HEK293 (cell line): ENCODE measurements around the gene AKAP5.

ENCODE experiments used
- AEBP2 ChIP-seq: fragments of 450-650 bp; formaldehyde crosslinking; IDR thresholded peaks from 2 replicates; pipeline ENCODE4 v1.5.1; 2016; ENCODE audit warnings: missing biosample characterization, missing genetic modification characterization, borderline replicate concordance
- GLIS2 ChIP-seq: fragments of 450-650 bp; formaldehyde crosslinking; IDR thresholded peaks from 2 replicates; pipeline ENCODE4 v1.5.1; 2016; ENCODE audit warnings: missing biosample characterization, missing genetic modification characterization
- HOXA7 ChIP-seq: sonication (generic); formaldehyde crosslinking; IDR thresholded peaks from 2 replicates; pipeline ENCODE4 v1.8.1; 2022; ENCODE audit warnings: missing genetic modification reagents, borderline replicate concordance
- TSHZ1 ChIP-seq: fragments of 450-650 bp; formaldehyde crosslinking; IDR thresholded peaks from 2 replicates; pipeline ENCODE4 v1.5.1; 2016; ENCODE audit warnings: missing biosample characterization, missing genetic modification characterization, borderline replicate concordance
- ZBTB11 ChIP-seq: fragments of 450-650 bp; formaldehyde crosslinking; conservative IDR thresholded peaks from 2 replicates; pipeline ENCODE4 v1.5.1; 2016; ENCODE audit warnings: low read depth, missing biosample characterization, missing genetic modification characterization
- ZBTB20 ChIP-seq: fragments of 450-650 bp; formaldehyde crosslinking; IDR thresholded peaks from 2 replicates; pipeline ENCODE4 v1.5.1; 2016; ENCODE audit warnings: missing biosample characterization, missing genetic modification characterization
- ZBTB21 ChIP-seq: fragments of 450-650 bp; formaldehyde crosslinking; IDR thresholded peaks from 2 replicates; pipeline ENCODE4 v1.5.1; 2017; ENCODE audit warnings: missing biosample characterization, missing genetic modification characterization
- ZNF121 ChIP-seq: fragments of 450-650 bp; formaldehyde crosslinking; IDR thresholded peaks from 2 replicates; pipeline ENCODE4 v1.5.1; 2016; ENCODE audit warnings: missing biosample characterization, missing genetic modification characterization
- ZNF140 ChIP-seq: fragments of 450-650 bp; formaldehyde crosslinking; IDR thresholded peaks from 2 replicates; pipeline ENCODE4 v1.5.1; 2016; ENCODE audit warnings: missing biosample characterization, missing genetic modification characterization
- ZNF16 ChIP-seq: fragments of 450-650 bp; formaldehyde crosslinking; IDR thresholded peaks from 2 replicates; pipeline ENCODE4 v1.5.1; 2016; ENCODE audit warnings: low read depth, missing biosample characterization, missing genetic modification characterization
- ZNF175 ChIP-seq: fragments of 450-650 bp; formaldehyde crosslinking; IDR thresholded peaks from 2 replicates; pipeline ENCODE4 v1.5.1; 2016; ENCODE audit warnings: missing biosample characterization, missing genetic modification characterization
- ZNF302 ChIP-seq: fragments of 450-650 bp; formaldehyde crosslinking; IDR thresholded peaks from 2 replicates; pipeline ENCODE4 v1.5.1; 2016; ENCODE audit warnings: missing biosample characterization, missing genetic modification characterization, low read depth
- ZNF341 ChIP-seq: fragments of 450-650 bp; formaldehyde crosslinking; IDR thresholded peaks from 2 replicates; pipeline ENCODE4; 2016; ENCODE audit warnings: low read depth, missing biosample characterization, missing genetic modification characterization
- ZNF362 ChIP-seq: fragments of 450-650 bp; formaldehyde crosslinking; IDR thresholded peaks from 2 replicates; pipeline ENCODE4 v1.5.1; 2016; ENCODE audit warnings: missing biosample characterization, missing genetic modification characterization
- ZNF416 ChIP-seq: fragments of 450-650 bp; formaldehyde crosslinking; IDR thresholded peaks from 2 replicates; pipeline ENCODE4 v1.5.1; 2016; ENCODE audit warnings: missing biosample characterization, missing genetic modification characterization
- ZNF433 ChIP-seq: fragments of 450-650 bp; formaldehyde crosslinking; IDR thresholded peaks from 2 replicates; pipeline ENCODE4 v1.5.1; 2016; ENCODE audit warnings: missing biosample characterization, missing genetic modification characterization, low read depth
- ZNF449 ChIP-seq: fragments of 450-650 bp; formaldehyde crosslinking; IDR thresholded peaks from 2 replicates; pipeline ENCODE4 v1.5.1; 2017; ENCODE audit warnings: missing biosample characterization, mild to moderate bottlenecking, missing genetic modification characterization, moderate library complexity
- ZNF518A ChIP-seq: fragments of 450-650 bp; formaldehyde crosslinking; conservative IDR thresholded peaks from 2 replicates; pipeline ENCODE4 v1.5.1; 2016; ENCODE audit warnings: low read depth, missing biosample characterization, missing genetic modification characterization
- ZNF558 ChIP-seq: fragments of 450-650 bp; formaldehyde crosslinking; IDR thresholded peaks from 2 replicates; pipeline ENCODE4 v1.5.1; 2016; ENCODE audit warnings: missing biosample characterization, missing genetic modification characterization
- ZNF580 ChIP-seq: fragments of 450-650 bp; formaldehyde crosslinking; IDR thresholded peaks from 2 replicates; pipeline ENCODE4 v1.5.1; 2016; ENCODE audit warnings: missing biosample characterization, missing genetic modification characterization
- ZNF747 ChIP-seq: fragments of 450-650 bp; formaldehyde crosslinking; IDR thresholded peaks from 2 replicates; pipeline ENCODE4 v1.5.1; 2016; ENCODE audit warnings: missing biosample characterization, missing genetic modification characterization

The AKAP5 gene

GRCh38 chr14:64504897-64505794, 39.8 kb downstream of the AKAP5 start (continued):
- TF ChIP-seq ZNF518A (tag by site-specific recombination) = no peak
- no peak for TF ChIP-seq ZNF175 (tag by site-specific recombination)
- TF ChIP-seq ZNF449 (tag by site-specific recombination) = no peak
- no peak for TF ChIP-seq ZNF433 (tag by site-specific recombination)
- TF ChIP-seq ZNF580 (tag by site-specific recombination) = no peak
- no peak for TF ChIP-seq AEBP2 (tag by site-specific recombination)
- TF ChIP-seq ZBTB21 = no peak
- peak; percentile 48; the same call in 1 of the 2 replicates for TF ChIP-seq ZBTB11 (tag by site-specific recombination)
- no peak for TF ChIP-seq ZNF121
- peak; percentile 64; the same call in 1 of the 2 replicates for TF ChIP-seq TSHZ1 (tag by site-specific recombination)
- TF ChIP-seq ZBTB20 (tag by site-specific recombination) = peak; percentile 35; the same call in 1 of the 2 replicates
- no peak for TF ChIP-seq ZNF140
- no peak for TF ChIP-seq ZNF747 (tag by site-specific recombination)
- peak; percentile 89 for TF ChIP-seq ZNF341 (tag by site-specific recombination)
- TF ChIP-seq ZNF362 = peak; percentile 75; the same call in 1 of the 2 replicates
- TF ChIP-seq ZNF558 (tag by site-specific recombination) = no peak
- TF ChIP-seq ZNF302 (tag by site-specific recombination) = no peak
- TF ChIP-seq HOXA7 (CRISPR knock-in tag) = no peak
- no peak for TF ChIP-seq GLIS2
- no peak for TF ChIP-seq ZNF16
- no peak for TF ChIP-seq ZNF416 (tag by site-specific recombination)
